MM.1S (cell line): ENCODE measurements around the gene RPL3.

Experiments used
- DNase-seq: peaks from one replicate; pipeline ENCODE4 v3.0.0-alpha.2; 2015
- H2AFZ ChIP-seq: fragments of 300-600 bp; sonication (generic); 2 replicates; pipeline ENCODE4 v1.6.0; 2016; ENCODE audit warnings: antibody characterized with exemption, low read length
- H3F3A ChIP-seq: fragments of 300-600 bp; sonication (generic); 2 replicates; pipeline ENCODE4 v1.6.1; 2016; ENCODE audit warnings: mild to moderate bottlenecking, antibody characterized with exemption, low read length, moderate library complexity, mixed read lengths; ENCODE audit not compliant: insufficient read depth
- H3K27ac ChIP-seq: fragments of 300-600 bp; sonication (generic); 2 replicates; pipeline ENCODE4 v1.5.1; 2016; ENCODE audit warnings: mild to moderate bottlenecking, low read length
- H3K27me3 ChIP-seq: fragments of 300-600 bp; sonication (generic); replicated peaks from 2 replicates; pipeline ENCODE4 v1.6.0; 2016; ENCODE audit warnings: low read length; ENCODE audit not compliant: insufficient read depth
- H3K36me3 ChIP-seq: fragments of 300-600 bp; sonication (generic); replicated peaks from 2 replicates; pipeline ENCODE4 v1.6.1; 2016; ENCODE audit warnings: mild to moderate bottlenecking, low read length, mixed read lengths; ENCODE audit not compliant: insufficient read depth
- H3K4me1 ChIP-seq: fragments of 300-600 bp; sonication (generic); 2 replicates; pipeline ENCODE4 v1.6.1; 2016; ENCODE audit warnings: low read length, mixed read lengths
- H3K4me2 ChIP-seq: fragments of 300-600 bp; sonication (generic); 2 replicates; pipeline ENCODE4 v1.6.0; 2016; ENCODE audit warnings: low read depth, low read length
- H3K4me3 ChIP-seq: fragments of 300-600 bp; sonication (generic); 2 replicates; pipeline ENCODE4 v1.5.1; 2016; ENCODE audit warnings: low read length, mixed read lengths
- H3K79me2 ChIP-seq: fragments of 300-600 bp; sonication (generic); 2 replicates; pipeline ENCODE4 v1.6.1; 2016; ENCODE audit warnings: mixed run types, low read length, mixed read lengths
- H3K9ac ChIP-seq: fragments of 300-600 bp; sonication (generic); 2 replicates; pipeline ENCODE4 v1.6.1; 2016; ENCODE audit warnings: low read length, mixed read lengths
- H3K9me2 ChIP-seq: fragments of 300-600 bp; sonication (generic); replicated peaks from 2 replicates; pipeline ENCODE4 v1.6.1; 2016; ENCODE audit warnings: mild to moderate bottlenecking, low read length, mixed read lengths; ENCODE audit not compliant: insufficient read depth
- H3K9me3 ChIP-seq: fragments of 300-600 bp; sonication (generic); replicated peaks from 2 replicates; pipeline ENCODE4 v1.6.1; 2016; ENCODE audit warnings: mild to moderate bottlenecking, low read length, mixed read lengths; ENCODE audit not compliant: insufficient read depth
- H4K20me1 ChIP-seq: fragments of 300-600 bp; sonication (generic); 2 replicates; pipeline ENCODE4 v1.6.1; 2016; ENCODE audit warnings: mild to moderate bottlenecking, low read length, moderate library complexity, mixed read lengths; ENCODE audit not compliant: insufficient read depth
- EZH2 ChIP-seq: fragments of 300-600 bp; sonication (generic); optimal IDR thresholded peaks from 2 replicates; pipeline ENCODE3; 2017; ENCODE audit warnings: low read depth, mild to moderate bottlenecking, antibody characterized with exemption, low read length, mixed read lengths
- EZH2phosphoT487 ChIP-seq: fragments of 300-600 bp; sonication (generic); IDR thresholded peaks from 2 replicates; pipeline ENCODE4 v1.6.1; 2018; ENCODE audit warnings: antibody characterized with exemption, low read length
- TF ChIP-seq, protein P1 (sequence below): fragments of 300-600 bp; sonication (generic); IDR thresholded peaks from 2 replicates; pipeline ENCODE4 v1.5.1; 2016; ENCODE audit warnings: antibody characterized with exemption, low read length, mixed read lengths

RPL3 gene

DNA sequence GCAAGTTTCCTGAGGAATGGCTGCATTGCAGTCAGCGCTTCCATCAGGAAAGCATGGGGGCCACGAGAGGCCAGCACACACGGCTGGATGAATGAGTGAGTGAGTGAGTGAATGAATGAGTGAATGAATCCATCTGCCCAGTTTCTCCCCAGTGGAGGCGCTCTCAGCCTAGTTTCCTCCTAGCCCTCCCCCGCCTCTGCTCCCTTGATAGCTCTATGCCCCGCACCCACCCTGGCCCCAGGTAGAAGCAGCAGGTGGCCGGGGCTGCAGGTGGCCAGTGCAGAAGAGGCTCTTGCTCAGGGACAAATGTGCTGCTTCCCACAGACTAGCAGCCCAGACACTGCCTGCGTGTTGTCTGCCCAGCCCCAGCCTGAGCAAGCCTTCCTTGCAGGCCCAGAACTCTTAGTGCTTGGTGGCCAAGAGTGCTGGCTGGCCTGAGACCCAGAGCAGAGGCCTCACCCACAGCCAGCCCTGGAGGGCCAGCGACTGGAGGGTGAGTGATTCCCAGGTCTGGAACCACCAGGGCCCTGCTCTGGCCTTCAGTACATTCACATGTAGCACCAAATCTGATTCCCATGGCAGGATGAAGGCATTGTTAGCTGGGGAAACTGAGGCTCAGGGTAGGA lies 43.5 kb downstream of the RPL3 start:
- Histone ChIP-seq H3K9me3 (no peaks in the 10 kb centered on the region), H3K9me2 (no peaks in the 10 kb centered on the region), H3K36me3 (no peaks in the 10 kb centered on the region), H2AFZ (no peak overlapping the region), H3K79me2 (no peaks in the 10 kb centered on the region), H3K27ac (no peak overlapping the region), H3K9ac (no peak overlapping the region), H4K20me1 (no peaks in the 10 kb centered on the region), H3K4me1 (peaks cover 22% of the 10 kb centered on the region), H3K4me3 (no peak overlapping the region), H3K27me3 (no peaks in the 10 kb centered on the region), H3K4me2 (no peak overlapping the region), H3F3A (peaks cover 3% of the 10 kb centered on the region; the same call in 1 of the 2 replicates)
- DNase-seq, result no peak
- TF ChIP-seq EZH2, result no peak
- no peak for TF ChIP-seq EZH2phosphoT487
- TF ChIP-seq, protein P1, sequence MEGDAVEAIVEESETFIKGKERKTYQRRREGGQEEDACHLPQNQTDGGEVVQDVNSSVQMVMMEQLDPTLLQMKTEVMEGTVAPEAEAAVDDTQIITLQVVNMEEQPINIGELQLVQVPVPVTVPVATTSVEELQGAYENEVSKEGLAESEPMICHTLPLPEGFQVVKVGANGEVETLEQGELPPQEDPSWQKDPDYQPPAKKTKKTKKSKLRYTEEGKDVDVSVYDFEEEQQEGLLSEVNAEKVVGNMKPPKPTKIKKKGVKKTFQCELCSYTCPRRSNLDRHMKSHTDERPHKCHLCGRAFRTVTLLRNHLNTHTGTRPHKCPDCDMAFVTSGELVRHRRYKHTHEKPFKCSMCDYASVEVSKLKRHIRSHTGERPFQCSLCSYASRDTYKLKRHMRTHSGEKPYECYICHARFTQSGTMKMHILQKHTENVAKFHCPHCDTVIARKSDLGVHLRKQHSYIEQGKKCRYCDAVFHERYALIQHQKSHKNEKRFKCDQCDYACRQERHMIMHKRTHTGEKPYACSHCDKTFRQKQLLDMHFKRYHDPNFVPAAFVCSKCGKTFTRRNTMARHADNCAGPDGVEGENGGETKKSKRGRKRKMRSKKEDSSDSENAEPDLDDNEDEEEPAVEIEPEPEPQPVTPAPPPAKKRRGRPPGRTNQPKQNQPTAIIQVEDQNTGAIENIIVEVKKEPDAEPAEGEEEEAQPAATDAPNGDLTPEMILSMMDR, result no peak

DNA sequence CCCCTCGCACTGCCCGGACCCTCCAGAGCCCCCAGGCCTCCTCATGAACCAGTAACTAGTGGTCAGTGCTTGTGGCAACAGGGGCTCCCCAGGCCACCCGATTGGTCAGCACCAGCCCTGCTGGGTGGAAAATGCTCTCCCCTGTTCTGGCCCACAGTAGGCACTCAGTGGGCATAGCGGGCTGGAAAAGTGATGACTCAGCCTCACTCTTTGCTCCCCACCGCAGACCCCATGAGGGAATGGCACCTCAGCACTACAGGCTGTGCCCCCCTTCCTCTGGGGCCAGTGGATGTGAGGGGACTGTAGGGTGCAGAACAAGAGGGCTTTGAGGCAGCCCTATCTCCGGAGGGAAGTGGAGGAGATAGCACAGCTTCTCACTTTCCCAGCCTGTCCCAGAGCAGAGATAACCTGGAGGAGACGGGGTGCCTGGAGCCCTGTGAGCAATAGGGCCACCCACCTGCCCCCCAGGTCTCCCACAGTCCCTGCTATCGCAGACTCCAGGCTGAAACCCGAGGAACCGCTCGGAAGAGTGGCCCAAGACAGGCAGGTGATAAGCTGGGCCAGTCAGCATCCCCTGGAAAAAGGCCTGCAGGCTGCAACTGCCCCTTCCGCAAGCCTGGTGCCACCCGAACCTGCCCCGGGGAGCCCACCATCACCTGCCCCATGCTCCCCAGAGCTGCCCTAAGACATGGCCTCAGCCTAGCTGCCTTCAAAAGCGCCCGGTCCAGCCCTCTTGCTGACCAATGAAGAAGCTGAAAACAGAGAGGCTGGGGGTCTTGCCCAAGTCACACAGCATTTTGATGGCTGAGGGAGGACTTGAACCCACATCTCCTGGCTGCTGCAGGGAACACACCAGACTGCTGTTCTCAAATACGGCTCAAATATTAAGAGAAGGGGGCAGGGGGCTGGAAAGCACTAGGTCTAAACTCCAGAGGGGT lies 45.2 kb downstream of the RPL3 start:
- TF ChIP-seq EZH2, result no peak
- TF ChIP-seq, protein P1, result no peak
- no peak for TF ChIP-seq EZH2phosphoT487
- H3K9ac ChIP-seq, result no peak overlapping the region
- H3F3A ChIP-seq, result peaks cover 3% of the 10 kb centered on the region; the same call in 1 of the 2 replicates
- H3K79me2 ChIP-seq, result no peaks in the 10 kb centered on the region
- no peak overlapping the region for H3K4me3 ChIP-seq
- no peak overlapping the region for H3K4me2 ChIP-seq
- no peaks in the 10 kb centered on the region for H3K9me3 ChIP-seq
- H3K27me3 ChIP-seq, result no peaks in the 10 kb centered on the region
- H3K36me3 ChIP-seq, result no peaks in the 10 kb centered on the region
- no peak for DNase-seq
- H3K4me1 ChIP-seq, result peaks cover 22% of the 10 kb centered on the region
- no peak overlapping the region for H2AFZ ChIP-seq
- H3K27ac ChIP-seq, result no peak overlapping the region
- no peaks in the 10 kb centered on the region for H3K9me2 ChIP-seq
- no peaks in the 10 kb centered on the region for H4K20me1 ChIP-seq

DNA sequence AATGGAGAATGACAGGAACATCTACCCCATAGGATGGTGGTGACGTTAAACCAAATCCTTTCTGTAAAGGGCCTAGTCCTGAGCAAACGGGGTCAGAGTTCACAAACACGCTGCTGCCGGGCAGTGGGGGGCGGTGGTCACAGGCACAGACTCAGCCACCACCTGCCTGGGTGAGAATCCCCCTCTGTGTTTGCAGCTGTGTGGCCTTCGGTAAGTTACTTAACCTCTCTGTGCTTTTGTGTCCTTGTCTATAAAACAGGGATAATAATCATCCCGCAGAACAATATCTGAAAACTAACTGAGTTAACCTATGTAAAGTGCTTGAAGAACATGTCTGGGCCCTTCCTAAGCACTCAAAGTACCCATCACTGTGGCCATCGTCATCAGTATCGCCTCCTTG lies 48.6 kb downstream of the RPL3 start:
- TF ChIP-seq EZH2 (no peak), EZH2phosphoT487 (no peak)
- TF ChIP-seq, protein P1, result no peak
- H2AFZ ChIP-seq, result no peak overlapping the region

More for the DNA sequence above, 48.6 kb downstream of the RPL3 start:
- H3K9ac ChIP-seq, result no peak overlapping the region
- H3K4me3 ChIP-seq, result no peak overlapping the region
- H3K9me2 ChIP-seq, result no peaks in the 10 kb centered on the region
- H3F3A ChIP-seq, result peaks cover 12% of the 10 kb centered on the region
- H3K36me3 ChIP-seq, result no peaks in the 10 kb centered on the region
- H3K27me3 ChIP-seq, result no peaks in the 10 kb centered on the region
- peaks cover 20% of the 10 kb centered on the region for H3K4me1 ChIP-seq
- DNase-seq, result no peak
- no peaks in the 10 kb centered on the region for H3K79me2 ChIP-seq
- H3K27ac ChIP-seq, result no peak overlapping the region
- no peaks in the 10 kb centered on the region for H3K9me3 ChIP-seq
- no peaks in the 10 kb centered on the region for H4K20me1 ChIP-seq
- H3K4me2 ChIP-seq, result no peak overlapping the region
